Erythroblast (primary cell): ENCODE data around the gene LRMDA.

Source experiments
- GATA1 ChIP-seq: IDR thresholded peaks from 2 replicates; pipeline ENCODE4 v1.6.1; 2011; ENCODE audit warnings: low read depth, mild to moderate bottlenecking, control low read depth, low read length, moderate library complexity
- POLR2A ChIP-seq: IDR thresholded peaks from 2 replicates; pipeline ENCODE4 v1.6.1; 2011; ENCODE audit warnings: mild to moderate bottlenecking, low read length

GRCh38 chr10:76422769-76423168 is 991.3 kb downstream of the LRMDA start:
- TF ChIP-seq POLR2A, result no peak
- no peak for TF ChIP-seq GATA1
